DND-41 (cell line): ENCODE results near the gene BICC1.

Source experiments
- EZH2 ChIP-seq: IDR thresholded peaks from 3 replicates; pipeline ENCODE4 v1.6.1; 2012; ENCODE audit warnings: borderline replicate concordance, low read depth, mild to moderate bottlenecking, moderate library complexity, low read length, inconsistent platforms; ENCODE audit not compliant: severe bottlenecking
- TF ChIP-seq, protein P1 (sequence below): IDR thresholded peaks from 2 replicates; pipeline ENCODE4 v1.5.1; 2012; ENCODE audit warnings: borderline replicate concordance, low read length, moderate library complexity, mild to moderate bottlenecking; ENCODE audit not compliant: poor library complexity, severe bottlenecking; ENCODE audit errors: extremely low read depth

DNA sequence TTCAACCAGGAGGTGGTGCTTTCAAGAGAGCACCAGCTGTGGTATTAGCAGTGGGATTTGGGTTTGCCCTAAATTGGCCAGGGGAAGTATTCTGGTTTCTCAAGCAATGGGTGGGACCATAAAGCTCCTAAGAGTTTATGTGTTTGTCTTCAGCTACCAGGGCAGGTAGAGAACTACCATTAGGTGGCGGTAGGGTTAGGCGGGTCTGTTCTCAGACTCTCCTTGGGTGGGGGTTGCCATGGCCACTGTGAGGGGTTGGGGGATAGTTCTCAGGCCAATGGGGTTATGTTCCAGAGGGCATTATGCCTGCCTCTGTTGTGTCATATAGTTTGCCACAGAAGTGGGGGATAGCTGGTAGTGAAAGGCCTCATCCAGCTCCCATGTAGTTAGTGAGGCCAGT, 47.7 kb upstream of the BICC1 start:
- TF ChIP-seq, protein P1, sequence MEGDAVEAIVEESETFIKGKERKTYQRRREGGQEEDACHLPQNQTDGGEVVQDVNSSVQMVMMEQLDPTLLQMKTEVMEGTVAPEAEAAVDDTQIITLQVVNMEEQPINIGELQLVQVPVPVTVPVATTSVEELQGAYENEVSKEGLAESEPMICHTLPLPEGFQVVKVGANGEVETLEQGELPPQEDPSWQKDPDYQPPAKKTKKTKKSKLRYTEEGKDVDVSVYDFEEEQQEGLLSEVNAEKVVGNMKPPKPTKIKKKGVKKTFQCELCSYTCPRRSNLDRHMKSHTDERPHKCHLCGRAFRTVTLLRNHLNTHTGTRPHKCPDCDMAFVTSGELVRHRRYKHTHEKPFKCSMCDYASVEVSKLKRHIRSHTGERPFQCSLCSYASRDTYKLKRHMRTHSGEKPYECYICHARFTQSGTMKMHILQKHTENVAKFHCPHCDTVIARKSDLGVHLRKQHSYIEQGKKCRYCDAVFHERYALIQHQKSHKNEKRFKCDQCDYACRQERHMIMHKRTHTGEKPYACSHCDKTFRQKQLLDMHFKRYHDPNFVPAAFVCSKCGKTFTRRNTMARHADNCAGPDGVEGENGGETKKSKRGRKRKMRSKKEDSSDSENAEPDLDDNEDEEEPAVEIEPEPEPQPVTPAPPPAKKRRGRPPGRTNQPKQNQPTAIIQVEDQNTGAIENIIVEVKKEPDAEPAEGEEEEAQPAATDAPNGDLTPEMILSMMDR = no peak
- TF ChIP-seq EZH2 = no peak
